ENCODE results near the gene KCNJ6. TPM values are rescaled to one million over a fixed set of nuclear protein-coding genes. Genes with fewer than 3 reads are reported as not detected.
A peak's percentile ranks its signal among the peaks of the same experiment; 100 is the strongest.

KCNJ6 gene
- total and polyA plus RNA-seq, 9 of the 15 experiments (the other 6 are each of a cell fraction or from before 2014, with no cell fraction given): 0.06 to 0.21 (median 0.13) TPM; not detected in 1

- TF ChIP-seq, protein P1, sequence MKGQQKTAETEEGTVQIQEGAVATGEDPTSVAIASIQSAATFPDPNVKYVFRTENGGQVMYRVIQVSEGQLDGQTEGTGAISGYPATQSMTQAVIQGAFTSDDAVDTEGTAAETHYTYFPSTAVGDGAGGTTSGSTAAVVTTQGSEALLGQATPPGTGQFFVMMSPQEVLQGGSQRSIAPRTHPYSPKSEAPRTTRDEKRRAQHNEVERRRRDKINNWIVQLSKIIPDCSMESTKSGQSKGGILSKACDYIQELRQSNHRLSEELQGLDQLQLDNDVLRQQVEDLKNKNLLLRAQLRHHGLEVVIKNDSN (CRISPR knock-in tag; IDR thresholded peaks at IDR 0.05): peak; percentile 45; the same call in 1 of the 2 replicates
- TF ChIP-seq ETV6 (IDR thresholded peaks at IDR 0.05; ENCODE audit: borderline replicate concordance in 1 of 2, low read depth in 2 of 2, low read length in 1 of 2) (no peak), ETV6 (CRISPR knock-in tag; IDR thresholded peaks at IDR 0.05; ENCODE audit: borderline replicate concordance) (no peak), ZNF41 (CRISPR knock-in tag; conservative IDR thresholded peaks at IDR 0.05) (no peak), PATZ1 (CRISPR knock-in tag; IDR thresholded peaks at IDR 0.05; ENCODE audit: borderline replicate concordance) (no peak), LEF1 (IDR thresholded peaks at IDR 0.05) (no peak), ZNF57 (CRISPR knock-in tag; IDR thresholded peaks at IDR 0.05) (no peak), CC2D1A (IDR thresholded peaks at IDR 0.05) (no peak)
- TF ChIP-seq, protein P2, sequence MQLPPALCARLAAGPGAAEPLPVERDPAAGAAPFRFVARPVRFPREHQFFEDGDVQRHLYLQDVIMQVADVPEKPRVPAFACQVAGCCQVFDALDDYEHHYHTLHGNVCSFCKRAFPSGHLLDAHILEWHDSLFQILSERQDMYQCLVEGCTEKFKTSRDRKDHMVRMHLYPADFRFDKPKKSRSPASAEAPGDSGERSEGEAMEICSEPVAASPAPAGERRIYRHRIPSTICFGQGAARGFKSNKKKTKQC (CRISPR knock-in tag; IDR thresholded peaks at IDR 0.05): no peak
- TF ChIP-seq, protein P3, sequence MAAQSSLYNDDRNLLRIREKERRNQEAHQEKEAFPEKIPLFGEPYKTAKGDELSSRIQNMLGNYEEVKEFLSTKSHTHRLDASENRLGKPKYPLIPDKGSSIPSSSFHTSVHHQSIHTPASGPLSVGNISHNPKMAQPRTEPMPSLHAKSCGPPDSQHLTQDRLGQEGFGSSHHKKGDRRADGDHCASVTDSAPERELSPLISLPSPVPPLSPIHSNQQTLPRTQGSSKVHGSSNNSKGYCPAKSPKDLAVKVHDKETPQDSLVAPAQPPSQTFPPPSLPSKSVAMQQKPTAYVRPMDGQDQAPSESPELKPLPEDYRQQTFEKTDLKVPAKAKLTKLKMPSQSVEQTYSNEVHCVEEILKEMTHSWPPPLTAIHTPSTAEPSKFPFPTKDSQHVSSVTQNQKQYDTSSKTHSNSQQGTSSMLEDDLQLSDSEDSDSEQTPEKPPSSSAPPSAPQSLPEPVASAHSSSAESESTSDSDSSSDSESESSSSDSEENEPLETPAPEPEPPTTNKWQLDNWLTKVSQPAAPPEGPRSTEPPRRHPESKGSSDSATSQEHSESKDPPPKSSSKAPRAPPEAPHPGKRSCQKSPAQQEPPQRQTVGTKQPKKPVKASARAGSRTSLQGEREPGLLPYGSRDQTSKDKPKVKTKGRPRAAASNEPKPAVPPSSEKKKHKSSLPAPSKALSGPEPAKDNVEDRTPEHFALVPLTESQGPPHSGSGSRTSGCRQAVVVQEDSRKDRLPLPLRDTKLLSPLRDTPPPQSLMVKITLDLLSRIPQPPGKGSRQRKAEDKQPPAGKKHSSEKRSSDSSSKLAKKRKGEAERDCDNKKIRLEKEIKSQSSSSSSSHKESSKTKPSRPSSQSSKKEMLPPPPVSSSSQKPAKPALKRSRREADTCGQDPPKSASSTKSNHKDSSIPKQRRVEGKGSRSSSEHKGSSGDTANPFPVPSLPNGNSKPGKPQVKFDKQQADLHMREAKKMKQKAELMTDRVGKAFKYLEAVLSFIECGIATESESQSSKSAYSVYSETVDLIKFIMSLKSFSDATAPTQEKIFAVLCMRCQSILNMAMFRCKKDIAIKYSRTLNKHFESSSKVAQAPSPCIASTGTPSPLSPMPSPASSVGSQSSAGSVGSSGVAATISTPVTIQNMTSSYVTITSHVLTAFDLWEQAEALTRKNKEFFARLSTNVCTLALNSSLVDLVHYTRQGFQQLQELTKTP (IDR thresholded peaks at IDR 0.05; ENCODE audit: low read depth in 1 of 2, partially characterized antibody in 2 of 2): no peak
- TF ChIP-seq, protein P4, sequence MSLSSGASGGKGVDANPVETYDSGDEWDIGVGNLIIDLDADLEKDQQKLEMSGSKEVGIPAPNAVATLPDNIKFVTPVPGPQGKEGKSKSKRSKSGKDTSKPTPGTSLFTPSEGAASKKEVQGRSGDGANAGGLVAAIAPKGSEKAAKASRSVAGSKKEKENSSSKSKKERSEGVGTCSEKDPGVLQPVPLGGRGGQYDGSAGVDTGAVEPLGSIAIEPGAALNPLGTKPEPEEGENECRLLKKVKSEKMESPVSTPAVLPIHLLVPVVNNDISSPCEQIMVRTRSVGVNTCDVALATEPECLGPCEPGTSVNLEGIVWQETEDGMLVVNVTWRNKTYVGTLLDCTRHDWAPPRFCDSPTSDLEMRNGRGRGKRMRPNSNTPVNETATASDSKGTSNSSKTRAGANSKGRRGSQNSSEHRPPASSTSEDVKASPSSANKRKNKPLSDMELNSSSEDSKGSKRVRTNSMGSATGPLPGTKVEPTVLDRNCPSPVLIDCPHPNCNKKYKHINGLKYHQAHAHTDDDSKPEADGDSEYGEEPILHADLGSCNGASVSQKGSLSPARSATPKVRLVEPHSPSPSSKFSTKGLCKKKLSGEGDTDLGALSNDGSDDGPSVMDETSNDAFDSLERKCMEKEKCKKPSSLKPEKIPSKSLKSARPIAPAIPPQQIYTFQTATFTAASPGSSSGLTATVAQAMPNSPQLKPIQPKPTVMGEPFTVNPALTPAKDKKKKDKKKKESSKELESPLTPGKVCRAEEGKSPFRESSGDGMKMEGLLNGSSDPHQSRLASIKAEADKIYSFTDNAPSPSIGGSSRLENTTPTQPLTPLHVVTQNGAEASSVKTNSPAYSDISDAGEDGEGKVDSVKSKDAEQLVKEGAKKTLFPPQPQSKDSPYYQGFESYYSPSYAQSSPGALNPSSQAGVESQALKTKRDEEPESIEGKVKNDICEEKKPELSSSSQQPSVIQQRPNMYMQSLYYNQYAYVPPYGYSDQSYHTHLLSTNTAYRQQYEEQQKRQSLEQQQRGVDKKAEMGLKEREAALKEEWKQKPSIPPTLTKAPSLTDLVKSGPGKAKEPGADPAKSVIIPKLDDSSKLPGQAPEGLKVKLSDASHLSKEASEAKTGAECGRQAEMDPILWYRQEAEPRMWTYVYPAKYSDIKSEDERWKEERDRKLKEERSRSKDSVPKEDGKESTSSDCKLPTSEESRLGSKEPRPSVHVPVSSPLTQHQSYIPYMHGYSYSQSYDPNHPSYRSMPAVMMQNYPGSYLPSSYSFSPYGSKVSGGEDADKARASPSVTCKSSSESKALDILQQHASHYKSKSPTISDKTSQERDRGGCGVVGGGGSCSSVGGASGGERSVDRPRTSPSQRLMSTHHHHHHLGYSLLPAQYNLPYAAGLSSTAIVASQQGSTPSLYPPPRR (CRISPR knock-in tag; IDR thresholded peaks at IDR 0.05; ENCODE audit: borderline replicate concordance): no peak
Observed at GRCh38 chr21:37700641-37701202, 215.5 kb downstream of the KCNJ6 start (continued).

Measured in K562 (cell line).